K562 (cell line): ENCODE measurements around the gene ABL1. TPM values are rescaled to one million over a fixed set of nuclear protein-coding genes. Genes with fewer than 3 reads are reported as not detected.

Source experiments
- FOXP1 ChIP-seq: sonication (generic); formaldehyde crosslinking; IDR thresholded peaks from 2 replicates; pipeline ENCODE4 v1.8.0; 2022; ENCODE audit warnings: mild to moderate bottlenecking, missing genetic modification reagents
- GATAD2B ChIP-seq: fragments of 450-650 bp; IDR thresholded peaks from 2 replicates; pipeline ENCODE4 v1.6.1; 2017; ENCODE audit warnings: mild to moderate bottlenecking, borderline replicate concordance
- MED1 ChIP-seq: sonication (generic); formaldehyde crosslinking; IDR thresholded peaks from 2 replicates; pipeline ENCODE4 v1.8.1; 2023; ENCODE audit warnings: missing genetic modification reagents, borderline replicate concordance
- SMARCB1 ChIP-seq: IDR thresholded peaks from 2 replicates; pipeline ENCODE4 v1.6.1; 2011; ENCODE audit warnings: improper control_type of control experiment, low read depth; ENCODE audit not compliant: insufficient read length
- TAF15 ChIP-seq: fragments of 200-400 bp; formaldehyde crosslinking; IDR thresholded peaks from 2 replicates; pipeline ENCODE4 v1.6.1; 2017; ENCODE audit warnings: mild to moderate bottlenecking, low read depth, low read length, moderate library complexity
- ZKSCAN1 ChIP-seq: fragments of 150-350 bp; IDR thresholded peaks from 2 replicates; pipeline ENCODE4 v1.6.1; 2016; ENCODE audit warnings: low read depth, low read length
- ZKSCAN8 ChIP-seq: fragments of 200-800 bp; sonication (Bioruptor generic); IDR thresholded peaks from 2 replicates; pipeline ENCODE4 v1.6.1; 2016; ENCODE audit warnings: missing genetic modification characterization, missing compliant biosample characterization
- polyA plus RNA-seq, 8 experiments: library from polyadenylated mRNA; depleted of rRNA in 4 of 8; stranded (reverse) in 5 of 8; unstranded in 3 of 8; fragments of >200 nt; fragmentation: Nextera tagmentation in 2 of 8; fragmentation: Illumina TruSeq in 1 of 8; extraction: Ambion mirVana in 2 of 8; extraction: Trizol in 1 of 8; gene quantifications; 2 replicates each; pipeline versions ENCODE4 v1.2.1 to v1.2.3, GENCODE V29; 2011 to 2014; ENCODE audit warnings: inconsistent platforms in 1 of 8, missing spikeins in 1 of 8
- total RNA-seq, 7 experiments: library from RNA; depleted of rRNA in 6 of 7; stranded (reverse); fragments of >200 nt in 6 of 7; fragmentation: Illumina TruSeq in 2 of 7; extraction: Trizol in 2 of 7; gene quantifications; 2 replicates each; pipeline versions ENCODE4 v1.2.1 to v1.2.3, GENCODE V29; 2011 to 2021; ENCODE audit warnings: low replicate concordance in 1 of 7
- TF ChIP-seq, protein P1 (sequence below): fragments of 450-650 bp; IDR thresholded peaks from one replicate; pipeline ENCODE4 v1.6.1; 2018; ENCODE audit warnings: mild to moderate bottlenecking, moderate library complexity; ENCODE audit not compliant: partially characterized antibody
- TF ChIP-seq, protein P2 (sequence below): conservative IDR thresholded peaks from 2 replicates; pipeline ENCODE4 v1.6.1; 2011; ENCODE audit warnings: low read depth, mild to moderate bottlenecking, low read length; ENCODE audit not compliant: control insufficient read depth
- TF ChIP-seq, protein P3 (sequence below), 3 experiments: fragments of 200-800 bp in 1 of 3; sonication (Bioruptor generic) in 1 of 3; sonication (generic) in 1 of 3; formaldehyde crosslinking in 1 of 3; IDR thresholded peaks; 2 replicates each; pipeline versions ENCODE4 v1.6.1 to v1.8.0; 2016 to 2022; ENCODE audit warnings: mild to moderate bottlenecking in 2 of 3, missing compliant biosample characterization in 2 of 3, missing genetic modification characterization in 2 of 3, missing genetic modification reagents in 1 of 3

ABL1 gene
- total and polyA plus RNA-seq, 9 of the 15 experiments (the other 6 are each of a cell fraction or from before 2014, with no cell fraction given) = 1.5 to 130 (median 37.8) TPM

DNA sequence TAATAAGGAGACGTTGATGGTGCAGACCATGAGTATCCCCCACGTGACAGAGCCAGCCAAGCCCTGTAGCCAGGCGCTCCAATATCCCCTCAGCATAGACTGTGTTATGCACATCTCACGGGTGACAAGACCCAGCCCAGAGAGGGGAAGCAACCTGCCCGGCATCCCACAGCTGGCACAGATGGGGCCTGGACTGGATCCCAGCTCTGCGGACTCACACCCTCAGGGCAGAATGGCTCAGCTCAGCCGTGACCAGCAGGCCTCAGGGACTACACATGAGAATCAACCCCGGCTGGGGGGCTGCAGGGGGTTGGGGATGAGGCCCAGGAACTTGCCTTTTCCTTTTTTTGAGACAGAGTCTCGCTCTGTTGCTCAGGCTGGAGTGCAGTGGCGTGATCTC, 92.3 kb downstream of the ABL1 start (continued):
- TF ChIP-seq, protein P1, sequence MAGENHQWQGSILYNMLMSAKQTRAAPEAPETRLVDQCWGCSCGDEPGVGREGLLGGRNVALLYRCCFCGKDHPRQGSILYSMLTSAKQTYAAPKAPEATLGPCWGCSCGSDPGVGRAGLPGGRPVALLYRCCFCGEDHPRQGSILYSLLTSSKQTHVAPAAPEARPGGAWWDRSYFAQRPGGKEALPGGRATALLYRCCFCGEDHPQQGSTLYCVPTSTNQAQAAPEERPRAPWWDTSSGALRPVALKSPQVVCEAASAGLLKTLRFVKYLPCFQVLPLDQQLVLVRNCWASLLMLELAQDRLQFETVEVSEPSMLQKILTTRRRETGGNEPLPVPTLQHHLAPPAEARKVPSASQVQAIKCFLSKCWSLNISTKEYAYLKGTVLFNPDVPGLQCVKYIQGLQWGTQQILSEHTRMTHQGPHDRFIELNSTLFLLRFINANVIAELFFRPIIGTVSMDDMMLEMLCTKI = no peak
- TF ChIP-seq, protein P2, sequence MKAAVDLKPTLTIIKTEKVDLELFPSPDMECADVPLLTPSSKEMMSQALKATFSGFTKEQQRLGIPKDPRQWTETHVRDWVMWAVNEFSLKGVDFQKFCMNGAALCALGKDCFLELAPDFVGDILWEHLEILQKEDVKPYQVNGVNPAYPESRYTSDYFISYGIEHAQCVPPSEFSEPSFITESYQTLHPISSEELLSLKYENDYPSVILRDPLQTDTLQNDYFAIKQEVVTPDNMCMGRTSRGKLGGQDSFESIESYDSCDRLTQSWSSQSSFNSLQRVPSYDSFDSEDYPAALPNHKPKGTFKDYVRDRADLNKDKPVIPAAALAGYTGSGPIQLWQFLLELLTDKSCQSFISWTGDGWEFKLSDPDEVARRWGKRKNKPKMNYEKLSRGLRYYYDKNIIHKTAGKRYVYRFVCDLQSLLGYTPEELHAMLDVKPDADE = no peak
- TF ChIP-seq SMARCB1 = no peak
- TF ChIP-seq, protein P3, sequence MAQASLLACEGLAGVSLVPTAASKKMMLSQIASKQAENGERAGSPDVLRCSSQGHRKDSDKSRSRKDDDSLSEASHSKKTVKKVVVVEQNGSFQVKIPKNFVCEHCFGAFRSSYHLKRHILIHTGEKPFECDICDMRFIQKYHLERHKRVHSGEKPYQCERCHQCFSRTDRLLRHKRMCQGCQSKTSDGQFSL (CRISPR knock-in tag; IDR thresholded peaks at IDR 0.05) = no peak
- TF ChIP-seq, protein P3 (tag; IDR thresholded peaks at IDR 0.05) = no peak
- no peak for TF ChIP-seq MED1 (CRISPR knock-in tag)
- TF ChIP-seq TAF15 = no peak
- TF ChIP-seq FOXP1 (CRISPR knock-in tag) = no peak
- TF ChIP-seq ZKSCAN1 = 0 out of 2 replicates have a peak, but pooled peaks have one; percentile 31
- TF ChIP-seq GATAD2B = no peak
- no peak for TF ChIP-seq ZKSCAN8 (CRISPR knock-in tag)
